ENCODE results near the gene FRG1. TPM values are rescaled to one million over a fixed set of nuclear protein-coding genes. Genes with fewer than 3 reads are reported as not detected.
"Not testable (repeated sequence)": the region's sequence is repeated elsewhere in the genome, so short reads cannot be mapped to it uniquely, and the experiment has no call there.

FRG1 gene
- 10 to 100 TPM; 58.1 to 66.8 TPM for total RNA-seq

DNA sequence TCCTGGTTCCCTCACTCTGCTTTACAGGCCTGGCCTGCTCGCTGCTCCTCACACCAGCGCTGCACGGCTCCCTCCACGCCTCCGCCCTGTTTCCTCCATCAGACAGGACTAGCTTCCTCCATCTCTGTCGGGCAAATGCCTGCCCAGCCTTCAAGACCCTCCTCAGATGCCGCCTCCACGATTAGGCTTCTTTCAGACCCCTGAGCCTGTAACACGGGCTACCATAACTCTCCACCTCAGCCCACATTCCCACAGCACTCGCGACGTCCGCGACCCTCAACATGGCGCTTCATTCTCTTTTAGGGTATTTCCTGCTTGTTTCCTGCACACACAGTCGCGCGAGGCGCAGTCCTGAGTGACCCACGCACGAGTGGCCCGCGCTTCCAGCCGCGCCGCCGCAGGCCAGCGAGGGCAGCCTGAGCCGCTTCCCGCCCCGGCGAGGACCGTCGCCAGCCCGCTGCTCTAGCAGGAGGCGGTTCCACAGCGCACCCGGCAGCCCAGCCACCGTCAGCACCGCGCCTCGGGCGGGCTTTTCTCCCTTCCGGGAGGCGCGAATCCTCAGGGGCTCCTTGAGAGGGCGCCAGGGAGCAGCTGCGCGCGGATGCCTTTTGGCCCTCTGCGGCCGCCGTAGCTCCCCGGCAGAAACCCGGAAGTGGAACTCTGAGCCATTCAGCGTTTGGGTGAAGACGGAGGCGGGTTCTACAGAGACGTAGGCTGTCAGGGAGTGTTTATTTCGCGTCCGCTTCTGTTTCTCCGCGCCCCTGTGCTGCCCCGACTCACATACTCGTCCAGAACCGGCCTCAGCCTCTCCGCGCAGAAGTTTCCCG, at the start of gene FRG1:
Gene FRG1 (plus strand): TSS at position 695 of the 827 bp plus-strand sequence. CDS start 138 bp downstream, outside the sequence.
- intact Hi-C loops (cut with DNase I, micrococcal nuclease), result loop anchor here in 1 of 2 experiments (5.0 kb wide), 1 partner anchor 82 kb away; no protein-coding TSS in a partner anchor
- ATAC-seq (peak; percentile 99), DNase-seq (peak; percentile 96)
- Mint-ChIP-seq H3K36me3 (ENCODE audit: low read depth) (peaks cover 50% of the 10 kb centered on the region), H3K27me3 (no peaks in the 10 kb centered on the region), H3K4me1 (peaks cover 45% of the 10 kb centered on the region), H3K9me3 (ENCODE audit: low read depth) (peaks cover 6% of the 10 kb centered on the region), H3K4me3 (peak within 1 kb of the TSS; percentile 79), H3K27ac (peak within 1 kb of the TSS; percentile 97)
- POLR2A ChIA-PET, result no interaction called here
- CTCF ChIA-PET, result interaction anchor here (0.6 to 0.8 kb wide), 2 partner anchors 27 to 409 kb away, joined by 3 read pairs; no protein-coding TSS in a partner anchor

DNA sequence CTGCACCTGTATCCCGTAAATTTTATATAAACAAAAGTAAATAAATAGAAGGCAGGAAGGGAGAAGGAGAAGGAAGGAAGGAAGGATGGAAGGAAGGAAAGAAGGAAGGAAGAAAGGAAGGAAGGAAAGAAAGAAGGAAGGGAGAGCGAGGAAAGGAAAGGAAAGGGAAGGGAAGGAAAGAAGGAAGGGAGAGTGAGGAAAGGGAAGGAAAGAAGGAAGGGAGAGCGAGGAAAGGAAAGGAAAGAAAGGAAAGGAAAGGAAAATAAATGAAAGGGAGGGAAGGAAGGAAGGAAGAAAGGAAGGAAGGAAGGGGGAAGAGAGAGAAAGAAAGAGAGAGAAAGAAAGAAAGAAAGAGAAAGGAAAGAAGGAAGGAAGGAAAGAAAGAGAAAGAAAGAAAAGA, 43.0 kb upstream of the FRG1 start:
- Mint-ChIP-seq H3K4me1 (no peaks in the 10 kb centered on the region), H3K36me3 (ENCODE audit: low read depth) (no peaks in the 10 kb centered on the region), H3K9me3 (ENCODE audit: low read depth) (peaks cover 5% of the 10 kb centered on the region), H3K4me3 (no peak overlapping the region), H3K27ac (no peak overlapping the region), H3K27me3 (no peaks in the 10 kb centered on the region)
- ChIA-PET POLR2A (no interaction called here), CTCF (no interaction called here)
- intact Hi-C loops (cut with DNase I, micrococcal nuclease), result no loop called here
- ATAC-seq (no peak), DNase-seq (no peak)

DNA sequence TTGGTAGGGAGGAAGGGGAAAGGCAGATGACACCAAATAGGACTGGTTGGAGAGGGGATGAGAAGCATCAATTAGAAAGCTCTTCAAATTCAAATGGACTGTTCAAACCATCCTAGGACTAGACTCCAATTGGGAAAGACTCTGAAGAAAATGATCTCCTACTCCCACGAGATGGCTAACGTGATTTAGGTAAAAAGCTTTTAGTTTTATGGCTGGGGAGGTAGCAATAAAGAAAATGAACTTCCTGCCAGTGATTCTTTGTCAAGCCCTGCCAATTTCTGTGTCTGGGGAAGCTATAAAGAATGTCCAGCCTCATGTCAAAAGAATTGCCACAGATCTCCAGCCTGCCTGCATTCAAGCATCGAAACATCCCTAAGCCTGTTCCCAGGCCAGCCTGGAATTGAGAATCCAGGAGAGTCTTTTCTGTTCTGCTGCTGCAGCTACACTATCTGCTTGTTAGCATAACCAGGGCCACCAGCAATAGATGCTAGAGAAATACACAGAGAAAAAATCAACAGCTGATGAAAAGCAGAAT, 41.1 kb upstream of the FRG1 start:
- H3K9me3 Mint-ChIP-seq (ENCODE audit: low read depth); ATAC-seq; DNase-seq; POLR2A ChIA-PET; H3K36me3 Mint-ChIP-seq (ENCODE audit: low read depth); H3K4me1 Mint-ChIP-seq; CTCF ChIA-PET; H3K27ac Mint-ChIP-seq; H3K4me3 Mint-ChIP-seq; H3K27me3 Mint-ChIP-seq: not testable (repeated sequence)
- intact Hi-C loops (cut with DNase I, micrococcal nuclease), result loop anchor here in 1 of 2 experiments (10.0 kb wide), 2 partner anchors 105 to 695 kb away; no protein-coding TSS in a partner anchor

DNA sequence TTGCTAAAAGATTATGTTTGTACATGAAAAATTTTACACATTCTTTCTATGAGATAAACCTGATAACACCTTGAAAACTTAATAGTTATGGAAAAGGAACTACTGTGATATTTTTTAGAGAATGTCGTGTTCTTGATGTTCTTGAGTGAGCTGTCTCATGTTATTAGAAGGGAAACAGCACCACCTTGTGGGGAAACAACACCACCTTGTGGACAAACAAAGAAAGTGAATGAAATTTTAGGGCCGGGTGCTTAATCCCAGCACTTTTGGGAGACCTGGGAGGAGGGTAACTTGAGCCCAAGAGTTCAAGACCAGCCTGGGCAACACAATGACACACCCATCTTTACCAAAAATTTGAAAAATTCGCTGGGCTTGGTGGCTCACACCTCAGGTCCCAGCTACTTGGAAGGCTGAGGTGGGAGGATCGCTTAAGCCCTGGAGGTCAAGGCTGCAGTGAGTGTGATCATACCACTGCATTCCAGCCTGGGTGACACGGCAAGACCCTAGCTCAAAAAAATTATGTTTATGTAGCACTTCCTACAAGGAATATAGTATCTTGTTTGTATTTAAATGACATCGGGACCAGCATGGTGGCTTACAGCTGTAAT, 36.1 kb upstream of the FRG1 start:
- DNase-seq (peak; percentile 60), ATAC-seq (peak; percentile 49)
- H3K36me3 Mint-ChIP-seq (ENCODE audit: low read depth); H3K4me3 Mint-ChIP-seq; POLR2A ChIA-PET; H3K27ac Mint-ChIP-seq; H3K9me3 Mint-ChIP-seq (ENCODE audit: low read depth); H3K27me3 Mint-ChIP-seq; H3K4me1 Mint-ChIP-seq: not testable (repeated sequence)
- intact Hi-C loops (cut with DNase I, micrococcal nuclease), result loop anchor here in 1 of 2 experiments (10.0 kb wide), 2 partner anchors 110 to 700 kb away; no protein-coding TSS in a partner anchor
- CTCF ChIA-PET, result interaction anchor here (0.6 to 2.1 kb wide), 7 partner anchors 8 to 1296 kb away, joined by 3 to 6 read pairs (median 3); no protein-coding TSS in a partner anchor

DNA sequence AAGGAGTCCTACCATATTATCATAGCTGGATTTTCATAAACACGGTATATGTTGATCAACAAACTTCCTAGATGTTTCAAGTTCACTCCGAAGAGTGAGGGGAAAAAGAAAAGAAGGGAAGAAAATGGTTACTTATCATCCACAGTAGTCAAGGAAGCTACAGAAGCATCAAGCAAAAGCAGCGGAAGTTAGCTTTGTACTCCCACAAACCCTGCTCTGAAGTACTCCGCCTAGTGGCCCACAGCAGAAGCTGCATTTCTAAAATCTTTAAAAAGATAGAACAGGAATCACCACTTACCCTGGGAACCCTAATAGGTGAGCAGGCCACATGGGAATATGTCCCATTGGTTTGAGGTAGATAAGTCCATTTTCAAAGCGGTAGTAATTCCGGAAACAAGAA, 28.5 kb upstream of the FRG1 start:
- no peak overlapping the region for H3K4me3 Mint-ChIP-seq
- ChIA-PET CTCF (interaction anchor here (1.5 kb wide), 1 partner anchor 8 kb away, joined by 4 read pairs; no protein-coding TSS in a partner anchor), POLR2A (no interaction called here)
- DNase-seq, result no peak
- no peaks in the 10 kb centered on the region for H3K27me3 Mint-ChIP-seq
- intact Hi-C loops (cut with DNase I, micrococcal nuclease), result no loop called here
- no peaks in the 10 kb centered on the region for H3K4me1 Mint-ChIP-seq
- ATAC-seq, result no peak
- H3K9me3 Mint-ChIP-seq (ENCODE audit: low read depth), result no peaks in the 10 kb centered on the region
- H3K36me3 Mint-ChIP-seq (ENCODE audit: low read depth), result peaks cover 2% of the 10 kb centered on the region
- no peak overlapping the region for H3K27ac Mint-ChIP-seq

DNA sequence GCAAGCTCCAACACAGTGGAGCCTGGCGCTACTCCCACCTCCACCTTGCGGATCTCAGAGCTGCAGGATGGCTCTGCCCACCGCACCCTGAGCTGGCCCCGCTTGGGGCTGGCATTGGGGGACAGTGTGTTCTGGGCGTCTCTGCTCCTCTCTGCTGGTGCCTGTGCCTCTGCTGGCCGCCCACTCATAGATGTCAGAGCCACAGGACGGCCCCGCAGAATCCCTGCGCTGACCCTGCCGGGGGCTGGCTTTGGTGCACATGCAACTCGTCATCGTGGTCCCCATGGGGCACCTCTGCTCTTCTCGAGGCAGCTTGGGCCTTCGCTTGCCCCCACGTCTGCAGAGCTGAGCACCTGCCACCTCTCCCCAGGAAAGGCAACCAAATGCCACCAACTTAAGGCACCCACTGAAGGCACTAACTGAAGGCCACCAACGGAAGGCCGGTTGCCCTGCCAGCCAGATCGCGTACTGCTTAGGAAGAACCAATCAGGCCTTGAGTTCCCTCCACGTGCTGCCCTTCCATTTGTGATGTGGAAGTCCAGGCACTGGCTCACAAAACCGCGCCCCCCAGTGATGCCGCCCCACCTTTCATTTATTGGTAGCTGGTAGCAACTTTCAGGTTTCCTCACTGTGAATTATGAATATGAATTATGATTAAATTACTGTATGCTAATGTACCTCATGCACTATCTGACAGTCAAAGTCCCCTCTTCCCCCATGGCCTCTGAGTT, 23.3 kb upstream of the FRG1 start:
- intact Hi-C loops (cut with DNase I, micrococcal nuclease), result no loop called here
- H3K4me3 Mint-ChIP-seq, result no peak overlapping the region
- H3K4me1 Mint-ChIP-seq, result no peaks in the 10 kb centered on the region
- ChIA-PET POLR2A (no interaction called here), CTCF (no interaction called here)
- no peak overlapping the region for H3K27ac Mint-ChIP-seq
- DNase-seq (no peak), ATAC-seq (no peak)
- H3K9me3 Mint-ChIP-seq (ENCODE audit: low read depth), result peaks cover 14% of the 10 kb centered on the region
- no peaks in the 10 kb centered on the region for H3K27me3 Mint-ChIP-seq
- peaks cover 23% of the 10 kb centered on the region for H3K36me3 Mint-ChIP-seq (ENCODE audit: low read depth)

DNA sequence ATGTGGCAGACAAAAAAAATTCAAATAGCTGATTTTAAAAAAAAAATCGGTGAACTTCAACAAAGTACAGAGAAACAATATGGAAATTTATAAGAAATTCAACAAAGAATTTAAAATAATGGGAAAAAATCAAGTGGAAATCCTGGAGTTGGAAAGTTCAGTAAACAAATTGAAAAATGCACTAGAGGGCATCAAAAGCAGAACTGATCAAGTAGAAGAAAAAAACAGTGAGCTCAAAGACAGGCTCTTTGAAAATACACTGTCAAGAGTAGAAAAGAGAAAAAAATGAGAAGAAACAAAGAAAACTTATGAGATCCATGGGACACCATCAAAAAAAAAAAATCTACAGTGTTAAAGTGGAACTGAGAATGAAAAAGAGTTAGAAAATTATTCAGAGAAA, 19.6 kb upstream of the FRG1 start:
- Mint-ChIP-seq H3K9me3 (ENCODE audit: low read depth) (peaks cover 21% of the 10 kb centered on the region), H3K4me3 (no peak overlapping the region), H3K4me1 (no peaks in the 10 kb centered on the region), H3K27me3 (no peaks in the 10 kb centered on the region), H3K27ac (no peak overlapping the region), H3K36me3 (ENCODE audit: low read depth) (peaks cover 39% of the 10 kb centered on the region)
- DNase-seq (no peak), ATAC-seq (no peak)
- POLR2A ChIA-PET, result no interaction called here
- CTCF ChIA-PET, result interaction anchor here (1.2 kb wide), 1 partner anchor 17 kb away, joined by 3 read pairs; no protein-coding TSS in a partner anchor
- intact Hi-C loops (cut with DNase I, micrococcal nuclease), result no loop called here

DNA sequence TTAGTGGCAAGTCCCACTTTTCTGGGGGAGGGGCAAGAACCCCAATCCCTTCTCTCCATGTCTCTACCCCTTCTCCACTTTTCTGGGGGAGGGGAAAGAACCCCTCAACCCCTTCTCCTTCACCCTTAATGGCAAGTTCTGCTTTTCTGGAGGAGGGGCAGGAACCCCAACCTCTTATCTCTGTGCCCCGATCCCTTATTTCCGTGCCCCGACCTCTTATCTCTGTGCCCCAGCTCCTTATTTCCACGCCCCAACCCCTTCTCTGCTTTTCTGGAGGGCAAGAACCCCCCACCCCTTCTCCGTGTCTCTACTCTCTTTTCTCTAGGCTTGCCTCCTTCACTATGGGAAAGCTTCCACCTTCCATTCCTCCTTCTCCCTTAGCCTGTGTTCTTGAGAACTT, 13.9 kb upstream of the FRG1 start:
- H3K4me3 Mint-ChIP-seq; H3K4me1 Mint-ChIP-seq; ATAC-seq; CTCF ChIA-PET; POLR2A ChIA-PET; intact Hi-C loops (cut with DNase I, micrococcal nuclease); DNase-seq; H3K27me3 Mint-ChIP-seq; H3K27ac Mint-ChIP-seq: not testable (repeated sequence)
- H3K9me3 Mint-ChIP-seq (ENCODE audit: low read depth), result peaks cover 11% of the 10 kb centered on the region
- peaks cover 32% of the 10 kb centered on the region for H3K36me3 Mint-ChIP-seq (ENCODE audit: low read depth)

DNA sequence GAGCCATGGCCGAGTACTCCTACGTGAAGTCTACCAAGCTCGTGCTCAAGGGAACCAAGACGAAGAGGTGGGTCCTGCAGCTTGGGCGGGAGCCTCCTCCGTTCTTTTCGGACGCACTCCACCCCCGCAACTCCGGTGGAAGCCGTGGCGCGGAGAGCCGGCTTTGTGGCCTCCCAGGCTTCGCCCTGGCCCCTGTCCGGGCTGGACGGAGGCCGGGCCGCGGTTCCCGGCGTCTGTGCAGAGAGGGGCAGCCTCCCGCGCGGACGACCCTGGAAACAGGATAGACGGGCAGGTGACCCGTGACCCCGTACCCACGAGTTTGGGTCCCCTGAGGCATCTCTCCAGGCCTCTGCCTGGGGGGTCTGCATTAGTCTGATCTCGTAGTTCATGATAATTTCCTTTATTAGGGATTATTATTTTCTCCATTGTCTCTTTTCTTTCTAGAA, 356 bp downstream of the FRG1 start:
- Mint-ChIP-seq H3K4me1 (peaks cover 51% of the 10 kb centered on the region), H3K4me3 (peak overlapping the region; percentile 79), H3K27me3 (no peaks in the 10 kb centered on the region), H3K27ac (peak overlapping the region; percentile 78), H3K36me3 (ENCODE audit: low read depth) (peaks cover 54% of the 10 kb centered on the region), H3K9me3 (ENCODE audit: low read depth) (peaks cover 6% of the 10 kb centered on the region)
- ChIA-PET POLR2A (no interaction called here), CTCF (interaction anchor here (0.6 kb wide), 1 partner anchor 410 kb away, joined by 3 read pairs; no protein-coding TSS in a partner anchor)
- no peak for DNase-seq
- ATAC-seq, result no peak
- intact Hi-C loops (cut with DNase I, micrococcal nuclease), result loop anchor here in 1 of 2 experiments (5.0 kb wide), 1 partner anchor 81 kb away; no protein-coding TSS in a partner anchor

DNA sequence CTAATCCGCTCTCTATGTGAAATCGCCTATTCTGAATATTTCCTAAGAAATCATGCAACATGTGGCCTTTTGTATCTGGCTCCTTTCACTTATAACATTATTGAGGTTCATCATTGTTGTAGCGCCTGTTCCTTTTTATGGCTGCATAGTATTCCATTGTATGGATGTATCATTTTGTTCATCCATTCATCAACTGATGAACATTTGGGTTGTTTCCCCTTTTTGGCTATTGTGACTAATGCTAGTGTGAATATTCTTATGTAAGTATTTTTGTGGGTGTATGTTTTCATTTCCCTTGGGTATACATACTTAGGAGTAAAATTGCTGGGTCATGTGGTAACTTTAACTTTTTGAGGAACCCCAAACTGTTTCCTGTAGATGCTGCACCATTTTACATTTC, 1.7 kb downstream of the FRG1 start:
- Mint-ChIP-seq H3K36me3 (ENCODE audit: low read depth) (peaks cover 54% of the 10 kb centered on the region), H3K27ac (peak overlapping the region; percentile 29), H3K4me3 (peak overlapping the region; percentile 79), H3K4me1 (peaks cover 59% of the 10 kb centered on the region)
- CTCF ChIA-PET, result interaction anchor here (0.6 kb wide), 1 partner anchor 58 kb away, joined by 3 read pairs; no protein-coding TSS in a partner anchor
- ATAC-seq; H3K27me3 Mint-ChIP-seq; POLR2A ChIA-PET; DNase-seq; H3K9me3 Mint-ChIP-seq (ENCODE audit: low read depth): not testable (repeated sequence)
- intact Hi-C loops (cut with DNase I, micrococcal nuclease), result loop anchor here in 1 of 2 experiments (5.0 kb wide), 1 partner anchor 80 kb away; no protein-coding TSS in a partner anchor

DNA sequence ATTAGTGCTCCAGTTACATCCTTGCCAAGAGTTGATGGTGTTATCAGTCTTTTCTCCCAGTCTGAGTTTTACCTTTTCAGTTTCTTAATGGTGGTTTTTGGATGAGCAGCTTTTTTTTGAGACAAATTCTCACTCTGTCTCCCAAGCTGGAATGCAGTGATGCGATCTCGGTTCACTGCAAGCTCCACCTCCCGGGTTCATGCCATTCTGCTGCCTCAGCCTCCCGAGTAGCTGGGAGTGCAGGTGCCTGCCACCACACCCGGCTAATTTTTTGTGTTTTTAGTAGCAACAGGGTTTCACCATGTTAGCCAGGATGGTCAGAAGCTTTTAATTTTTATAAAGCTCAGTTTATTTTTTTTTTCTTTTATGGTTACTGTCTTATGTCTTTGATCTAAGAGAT, 3.4 kb downstream of the FRG1 start:
- H3K9me3 Mint-ChIP-seq (ENCODE audit: low read depth); H3K4me3 Mint-ChIP-seq; DNase-seq; H3K27me3 Mint-ChIP-seq; ATAC-seq; H3K27ac Mint-ChIP-seq; POLR2A ChIA-PET: not testable (repeated sequence)
- Mint-ChIP-seq H3K4me1 (peaks cover 69% of the 10 kb centered on the region), H3K36me3 (ENCODE audit: low read depth) (peaks cover 60% of the 10 kb centered on the region)
- CTCF ChIA-PET, result interaction anchor here (1.2 kb wide), 1 partner anchor 20 kb away, joined by 3 read pairs; no protein-coding TSS in a partner anchor
- intact Hi-C loops (cut with DNase I, micrococcal nuclease), result loop anchor here in 1 of 2 experiments (5.0 kb wide), 1 partner anchor 78 kb away; no protein-coding TSS in a partner anchor

All from activated CD4-positive, alpha-beta T cell treated with anti-CD3 and anti-CD28 coated beads for 36 hours (primary cell).